CD4-positive, alpha-beta T cell treated with Interleukin-15 for 1 hour (primary cell): ENCODE results near the gene FHIT.
"Not testable (repeated sequence)": the region's sequence is repeated elsewhere in the genome, so short reads cannot be mapped to it uniquely, and the experiment has no call there.

Experiments used
- DNase-seq: peaks from one replicate; pipeline ENCODE4 v3.0.0-alpha.2; 2020

Gene FHIT

DNA sequence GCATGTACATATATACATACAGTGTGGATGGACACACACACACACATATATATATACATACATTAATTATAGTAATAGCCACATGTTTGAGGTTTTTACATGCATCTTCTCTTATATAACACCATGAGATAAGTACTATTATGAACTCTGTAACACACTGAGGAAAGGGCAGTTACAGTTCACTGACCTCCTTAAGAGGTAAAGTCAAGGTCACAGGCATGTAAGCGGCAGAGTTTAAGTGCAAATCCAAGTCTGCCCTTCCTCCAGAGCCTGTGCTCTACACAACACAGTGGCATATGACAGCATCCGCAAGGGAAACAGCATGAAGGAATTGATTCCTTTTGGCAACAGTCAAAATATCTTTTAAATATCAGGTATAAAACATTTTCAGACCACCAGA, 26.4 kb downstream of the FHIT start:
- no peak for DNase-seq

- DNase-seq = no peak
Observed at GRCh38 chr3:61223451-61223850, 27.8 kb downstream of the FHIT start.

GRCh38 chr3:61222467-61222866, 28.8 kb downstream of the FHIT start:
- DNase-seq = no peak

- DNase-seq = no peak
Observed at GRCh38 chr3:61221759-61222362, 29.4 kb downstream of the FHIT start.

DNA sequence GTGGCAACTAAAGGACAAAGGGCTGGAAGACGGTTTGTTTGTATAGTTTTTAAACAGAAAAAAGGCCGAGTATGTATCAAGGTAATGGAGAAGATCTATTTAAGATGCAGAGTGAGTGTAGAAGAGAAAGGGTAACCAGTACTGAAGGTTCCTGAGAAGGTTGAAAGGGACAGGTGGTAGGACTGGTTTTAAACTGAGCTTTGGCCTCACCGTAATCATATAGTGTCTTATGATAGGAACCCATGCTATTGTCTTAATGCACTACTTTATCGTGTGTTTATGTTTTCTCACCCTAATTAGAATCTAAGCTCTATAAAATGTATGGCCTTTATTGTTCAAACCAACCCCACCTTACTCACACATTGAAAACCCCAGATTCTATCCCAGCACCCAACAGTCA, 32.7 kb downstream of the FHIT start:
- no peak for DNase-seq

- not testable (repeated sequence) for DNase-seq
Observed at GRCh38 chr3:61216171-61216570, 35.1 kb downstream of the FHIT start.

DNA sequence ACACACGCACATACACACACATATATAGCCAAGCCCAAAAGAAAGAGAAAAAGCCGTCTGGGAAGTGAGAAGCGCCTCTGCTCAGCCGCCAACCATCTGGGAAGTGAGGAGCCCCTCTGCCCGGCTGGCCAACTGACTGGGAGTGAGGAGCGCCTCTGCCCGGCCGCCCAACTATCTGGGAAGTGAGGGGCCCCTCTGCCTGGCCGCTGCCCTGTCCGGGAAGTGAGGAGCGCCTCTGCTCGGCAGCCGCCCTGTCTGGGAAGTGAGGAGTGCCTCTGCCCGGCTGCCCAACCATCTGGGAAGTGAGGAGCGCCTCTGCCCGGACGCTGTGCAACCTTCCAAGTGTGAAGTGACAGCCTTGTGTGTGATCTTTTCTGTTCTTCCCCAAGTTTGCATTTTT, 49.2 kb downstream of the FHIT start:
- DNase-seq = no peak

- no peak for DNase-seq
Observed at GRCh38 chr3:61201071-61201470, 50.2 kb downstream of the FHIT start.

- no peak for DNase-seq
Observed at GRCh38 chr3:61200270-61200669, 51.0 kb downstream of the FHIT start.

DNA sequence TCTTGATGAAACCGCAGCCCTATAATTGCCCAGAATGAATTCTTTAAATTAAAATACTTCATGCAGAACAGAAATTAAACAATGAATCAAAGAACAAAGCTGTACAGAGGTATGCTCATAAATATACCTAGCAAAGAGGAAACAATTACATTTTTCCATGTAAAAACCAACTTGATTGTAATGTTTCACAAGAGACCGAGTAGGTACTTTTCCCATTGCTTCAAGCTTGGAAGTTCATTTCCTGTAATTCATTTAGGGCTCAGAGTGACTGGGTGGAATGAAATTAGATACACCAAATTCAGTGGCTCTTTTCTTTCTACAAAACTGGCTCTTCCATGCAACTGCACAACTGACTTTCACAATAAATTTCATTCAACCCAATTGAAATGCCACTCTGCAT, 51.4 kb downstream of the FHIT start:
- no peak for DNase-seq

- DNase-seq = no peak
Observed at GRCh38 chr3:61194892-61195538, 56.2 kb downstream of the FHIT start.

GRCh38 chr3:61192222-61192621, 59.0 kb downstream of the FHIT start:
- no peak for DNase-seq

DNA sequence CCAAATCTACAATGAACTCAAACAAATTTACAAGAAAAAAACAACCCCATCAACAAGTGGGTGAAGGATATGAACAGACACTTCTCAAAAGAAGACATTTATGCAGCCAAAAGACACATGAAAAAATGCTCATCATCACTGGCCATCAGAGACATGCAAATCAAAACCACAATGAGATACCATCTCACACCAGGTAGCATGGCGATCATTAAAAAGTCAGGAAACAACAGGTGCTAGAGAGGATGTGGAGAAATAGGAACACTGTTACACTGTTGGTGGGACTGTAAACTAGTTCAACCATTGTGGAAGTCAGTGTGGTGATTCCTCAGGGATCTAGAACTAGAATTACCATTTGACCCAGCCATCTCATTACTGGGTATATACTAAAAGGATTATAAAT, 61.0 kb downstream of the FHIT start:
- not testable (repeated sequence) for DNase-seq

DNA sequence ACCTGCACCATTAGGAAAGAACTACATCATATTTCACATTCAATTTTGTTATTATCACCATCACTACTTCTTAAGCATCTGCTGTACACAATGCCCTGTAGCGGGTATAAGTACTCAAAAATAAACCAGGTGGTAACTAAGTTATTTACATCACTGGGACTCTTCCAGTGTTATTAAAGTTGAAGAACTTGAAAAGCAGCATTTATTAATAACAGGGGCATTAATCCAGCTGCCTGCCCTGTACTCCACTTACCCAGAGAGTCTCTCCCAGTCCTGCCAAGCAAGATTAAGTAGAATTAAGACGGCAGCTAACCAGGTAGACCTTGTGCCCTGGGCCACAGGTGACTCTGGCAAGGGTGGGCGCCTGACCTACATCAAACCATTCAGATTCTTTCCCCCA, 65.2 kb downstream of the FHIT start:
- no peak for DNase-seq

DNA sequence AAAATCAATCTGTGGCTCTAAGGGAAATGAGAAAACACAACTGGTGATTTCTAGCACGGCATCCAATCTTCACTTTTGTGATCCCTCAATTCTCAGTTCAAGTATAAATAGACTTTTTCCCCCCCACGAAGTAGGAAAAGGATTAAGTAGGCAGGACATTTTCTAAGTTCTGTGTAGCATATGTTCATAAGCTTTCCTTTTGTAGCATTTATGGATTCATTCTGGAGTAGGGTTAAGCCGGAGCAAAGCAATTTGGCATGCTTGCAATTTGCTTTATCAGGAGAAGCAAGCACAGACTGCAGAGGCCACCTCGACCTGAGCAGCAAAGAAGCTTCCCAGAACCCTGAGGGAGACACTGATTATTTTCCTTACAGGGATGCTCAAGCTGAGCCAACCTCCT, 66.3 kb downstream of the FHIT start:
- no peak for DNase-seq

DNA sequence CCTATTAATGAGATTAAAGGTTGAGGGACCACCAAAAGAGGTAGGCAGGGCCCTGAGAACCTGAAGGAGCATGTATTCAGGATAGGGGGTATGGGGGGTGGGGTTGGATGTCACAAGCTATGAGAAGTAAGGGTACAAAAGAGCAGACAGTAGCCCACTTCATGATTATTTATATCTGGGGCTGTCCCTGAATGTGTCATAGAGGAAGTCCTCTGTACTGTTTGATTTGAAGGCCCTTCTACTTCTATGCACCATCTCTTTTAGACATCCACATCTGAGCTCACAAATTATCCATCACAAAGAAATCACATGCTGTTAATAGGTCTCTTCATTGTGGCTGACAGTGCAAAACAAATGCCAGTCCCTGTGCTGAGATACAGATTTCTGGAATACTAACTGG, 68.6 kb downstream of the FHIT start:
- DNase-seq = no peak

DNA sequence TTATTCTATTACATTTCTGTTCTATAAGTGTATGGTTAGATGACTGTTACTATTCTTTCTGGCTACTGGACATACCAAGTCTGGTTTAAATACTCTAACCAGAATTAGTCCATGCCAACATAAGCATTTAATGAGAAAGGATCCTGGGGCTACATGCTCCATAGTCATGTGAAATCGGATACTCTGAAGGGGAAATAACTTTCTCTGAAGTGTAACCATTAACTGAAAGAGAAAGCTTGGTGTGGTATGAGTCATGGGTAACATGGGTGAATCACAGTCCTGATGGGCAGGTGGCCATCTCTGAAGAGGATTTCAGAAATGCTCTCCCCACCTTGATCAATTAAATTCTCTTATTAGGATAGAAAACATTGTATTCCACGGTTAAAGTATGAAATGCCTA, 69.4 kb downstream of the FHIT start:
- DNase-seq = no peak

DNA sequence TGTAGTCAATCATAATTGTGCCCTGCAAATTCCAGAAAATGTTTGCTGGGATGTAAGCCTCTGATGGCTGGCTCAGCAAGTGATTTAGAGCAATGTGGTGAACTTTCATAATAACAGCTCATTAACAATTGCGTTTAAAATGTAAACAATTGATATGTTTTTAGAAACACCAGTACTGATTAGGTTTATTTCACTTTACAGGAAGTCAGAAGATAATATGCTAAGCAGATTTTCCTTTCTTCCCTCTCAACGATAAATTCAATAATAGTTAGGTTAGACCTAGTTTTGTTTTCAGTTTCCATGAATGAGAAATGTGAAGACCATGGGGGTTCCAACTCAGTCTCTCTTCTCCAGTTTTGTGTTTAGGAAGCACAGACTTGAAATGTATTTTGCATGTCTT, 71.0 kb downstream of the FHIT start:
- DNase-seq = no peak

DNA sequence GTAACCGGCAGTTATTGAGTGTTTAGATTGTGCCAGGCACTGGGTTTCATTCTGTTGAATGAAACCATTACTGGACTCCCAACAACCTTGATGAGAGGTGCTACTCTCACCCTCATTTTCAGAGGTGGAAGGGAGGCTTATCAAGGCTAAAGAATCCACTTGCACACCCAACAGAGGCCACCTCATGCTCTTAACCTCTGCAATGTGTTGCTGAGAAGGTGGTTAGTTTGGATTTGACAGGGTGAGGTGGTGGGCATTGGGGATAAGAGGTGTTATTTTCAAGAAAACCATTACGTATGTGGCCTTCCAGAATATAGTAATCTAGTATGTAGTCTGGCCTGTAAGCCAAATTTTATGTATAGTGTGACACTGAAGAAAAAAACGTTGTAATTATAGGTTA, 73.1 kb downstream of the FHIT start:
- no peak for DNase-seq

DNA sequence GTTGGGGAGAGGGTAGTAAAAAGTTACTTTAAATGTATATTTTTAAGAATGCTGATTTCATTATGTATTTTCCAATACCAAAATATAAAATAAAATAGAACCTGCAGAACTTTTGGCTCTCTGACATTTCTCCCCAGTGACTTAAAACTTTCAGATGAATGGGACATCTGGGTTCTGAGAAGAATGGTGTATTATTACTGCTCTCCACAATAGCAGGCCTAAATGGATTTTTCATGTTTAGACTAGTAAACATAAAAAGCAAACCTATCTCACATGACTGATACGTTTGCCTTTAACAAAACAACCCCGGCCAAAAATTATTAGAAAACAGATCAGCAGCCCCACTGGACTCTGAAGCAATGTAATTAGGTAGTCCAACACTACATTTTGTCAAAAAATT, 73.8 kb downstream of the FHIT start:
- no peak for DNase-seq

DNA sequence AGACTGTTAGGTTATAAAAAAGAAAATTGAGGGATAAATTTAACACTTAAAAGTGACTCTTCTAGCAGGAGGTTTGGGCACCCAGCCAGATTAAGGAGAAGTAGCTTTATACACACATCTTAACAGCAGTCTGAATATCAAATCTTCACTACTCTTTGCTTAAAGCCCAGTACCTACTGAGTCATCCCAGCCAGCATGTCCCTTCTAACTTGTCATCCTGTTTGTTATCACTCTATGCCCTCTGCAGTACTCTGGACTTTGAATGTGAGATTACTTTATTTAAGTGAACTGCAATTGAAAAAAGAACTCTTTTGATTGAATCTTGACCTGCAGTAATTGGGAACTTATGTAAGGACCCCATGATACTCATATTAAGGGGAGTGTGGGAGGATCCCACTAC, 77.6 kb downstream of the FHIT start:
- no peak for DNase-seq

GRCh38 chr3:61172684-61173083, 78.6 kb downstream of the FHIT start:
- DNase-seq = no peak

DNA sequence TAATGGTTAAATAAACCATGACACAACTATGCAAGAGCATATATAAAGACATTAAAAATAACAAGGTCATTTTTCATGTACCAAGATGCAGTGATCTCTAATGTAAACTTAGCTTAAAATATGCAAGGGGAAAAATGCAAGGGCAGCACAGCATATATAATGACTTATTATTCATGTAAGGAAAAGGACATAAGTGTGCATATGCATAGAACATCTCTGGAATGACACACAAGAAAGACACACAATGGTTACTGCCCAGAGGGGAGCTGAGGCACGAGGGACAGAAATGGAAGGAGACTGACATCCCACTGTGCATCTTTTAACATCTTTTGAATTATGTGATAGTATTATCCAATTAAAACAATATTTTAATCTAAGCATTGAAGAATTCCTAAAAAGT, 79.0 kb downstream of the FHIT start:
- DNase-seq = no peak

- no peak for DNase-seq
Observed at GRCh38 chr3:61169621-61170251, 81.5 kb downstream of the FHIT start.

DNA sequence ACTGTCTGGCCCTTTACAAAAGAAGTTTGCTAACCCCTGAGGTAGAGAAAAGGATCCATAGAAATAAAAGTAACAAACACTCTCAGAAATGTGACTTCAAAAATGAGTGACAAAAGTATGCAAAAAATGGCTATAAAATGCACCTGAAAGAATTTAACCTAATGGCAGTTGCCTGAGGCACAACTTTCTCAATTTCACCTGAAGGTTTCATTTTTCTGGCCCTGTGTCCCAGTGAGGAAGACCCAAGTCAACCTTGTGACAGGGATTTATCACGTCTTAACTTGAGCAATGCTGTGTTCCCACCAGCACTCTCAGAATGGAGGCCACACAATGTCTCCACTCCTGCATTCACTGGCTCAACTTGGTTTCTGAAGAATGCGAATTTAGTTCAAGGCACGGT, 83.0 kb downstream of the FHIT start:
- no peak for DNase-seq
